Measurements from ENCODE around the gene F8. TPM values are rescaled to one million over a fixed set of nuclear protein-coding genes. Genes with fewer than 3 reads are reported as not detected.
A peak's percentile ranks its signal among the peaks of the same experiment; 100 is the strongest.

F8 gene
- total RNA-seq, result 1 to 10 TPM; 1.4 to 4.6 (median 2.8) TPM
- 3.8 TPM for total RNA-seq (2013)

GRCh38 chrX:155022585-155022984 lies at the start of gene F8:
Gene F8 (minus strand): TSS chrX:155022723. CDS start chrX:155022552, 171 bp downstream.
- Mint-ChIP-seq H3K9me3 (no peaks in the 10 kb centered on the region), H3K4me3 (no peak within 1 kb of the TSS), H3K36me3 (no peaks in the 10 kb centered on the region), H3K27me3 (ENCODE audit: low read depth in 2 of 2) (peaks cover 0 to 14% of the 10 kb centered on the region in 2 donors), H3K4me1 (no peaks in the 10 kb centered on the region), H3K27ac (no peak within 1 kb of the TSS)
- ATAC-seq, result no peak
- Histone ChIP-seq H3K4me3 (ENCODE audit: low read length) (no peak within 1 kb of the TSS), H3K4me1 (ENCODE audit: control insufficient read depth, insufficient read depth, low read length) (no peaks in the 10 kb centered on the region), H3K27me3 (ENCODE audit: control insufficient read depth, insufficient read depth, low read length) (no peaks in the 10 kb centered on the region), H3K36me3 (ENCODE audit: control insufficient read depth, insufficient read depth, low read length) (no peaks in the 10 kb centered on the region), H3K27ac (ENCODE audit: low read length) (no peak within 1 kb of the TSS), H3K9me3 (ENCODE audit: control insufficient read depth, insufficient read depth, low read length) (no peaks in the 10 kb centered on the region)
- no peak for DNase-seq
- 0% methylated on average over 1 of the region's 1 CpG for WGBS (ENCODE audit: insufficient coverage)
- intact Hi-C loops (cut with micrococcal nuclease), result no loop called here
- no peak for TF ChIP-seq CTCF (IDR thresholded peaks at IDR 0.05)

- H3K4me3 ChIP-seq (ENCODE audit: low read length), result peak overlapping the region; percentile 80
- H3K4me1 ChIP-seq (ENCODE audit: control insufficient read depth, insufficient read depth, low read length), result peaks cover 21% of the 10 kb centered on the region
- Mint-ChIP-seq H3K36me3 (no peaks in the 10 kb centered on the region), H3K4me1 (peaks cover 12 to 37% of the 10 kb centered on the region in 2 donors), H3K9me3 (no peaks in the 10 kb centered on the region), H3K27me3 (ENCODE audit: low read depth in 2 of 2) (no peaks in the 10 kb centered on the region), H3K4me3 (peak overlapping the region; percentile 85), H3K27ac (peak overlapping the region; percentile 83 to 89)
- no peak for TF ChIP-seq CTCF (IDR thresholded peaks at IDR 0.05)
- under 1% methylated on average over 20 of the region's 25 CpGs for WGBS (ENCODE audit: insufficient coverage)
- H3K27me3 ChIP-seq (ENCODE audit: control insufficient read depth, insufficient read depth, low read length), result no peaks in the 10 kb centered on the region
- DNase-seq, result peak in 1 of 2 donors; percentile 38
- H3K27ac ChIP-seq (ENCODE audit: low read length), result peak overlapping the region; percentile 89
- peak in 1 of 3 donors; percentile 16 for ATAC-seq
- intact Hi-C loops (cut with micrococcal nuclease), result loop anchor here (2.0 kb wide), 1 partner anchor 45 kb away; the partner anchor contains the start of gene FUNDC2
- no peaks in the 10 kb centered on the region for H3K9me3 ChIP-seq (ENCODE audit: control insufficient read depth, insufficient read depth, low read length)
- H3K36me3 ChIP-seq (ENCODE audit: control insufficient read depth, insufficient read depth, low read length), result peaks cover 11% of the 10 kb centered on the region
Measured at GRCh38 chrX:155071694-155072280, 49.3 kb upstream of the F8 start.

GRCh38 chrX:155070975-155071693 lies 48.6 kb upstream of the F8 start, which contains the start of the genes BRCC3, CMC4 and MTCP1:
Gene BRCC3 (plus strand): TSS chrX:155071508. CDS start chrX:155071528, 20 bp downstream.
Gene CMC4 (minus strand): TSS chrX:155071136. CDS start chrX:155064023, 7,113 bp downstream.
Gene MTCP1 (minus strand): TSS chrX:155071136. CDS start chrX:155066010, 5,126 bp downstream.
- TF ChIP-seq CTCF (IDR thresholded peaks at IDR 0.05), result no peak
- H3K27me3 ChIP-seq (ENCODE audit: control insufficient read depth, insufficient read depth, low read length), result no peaks in the 10 kb centered on the region
- WGBS (ENCODE audit: insufficient coverage), result under 1% methylated on average over 65 of the region's 81 CpGs
- peaks cover 21% of the 10 kb centered on the region for H3K4me1 ChIP-seq (ENCODE audit: control insufficient read depth, insufficient read depth, low read length)
- Mint-ChIP-seq H3K4me3 (peak within 1 kb of the TSS; percentile 85), H3K27me3 (ENCODE audit: low read depth in 2 of 2) (no peaks in the 10 kb centered on the region), H3K36me3 (no peaks in the 10 kb centered on the region), H3K27ac (peak within 1 kb of the TSS; percentile 83 to 89), H3K9me3 (no peaks in the 10 kb centered on the region), H3K4me1 (peaks cover 12 to 37% of the 10 kb centered on the region in 2 donors)
- peak within 1 kb of the TSS; percentile 98 for H3K27ac ChIP-seq (ENCODE audit: low read length)
- H3K9me3 ChIP-seq (ENCODE audit: control insufficient read depth, insufficient read depth, low read length), result no peaks in the 10 kb centered on the region
- intact Hi-C loops (cut with micrococcal nuclease), result loop anchor here (2.0 kb wide), 1 partner anchor 44 kb away; the partner anchor contains the start of gene FUNDC2
- H3K4me3 ChIP-seq (ENCODE audit: low read length), result peak within 1 kb of the TSS; percentile 93
- peaks cover 11% of the 10 kb centered on the region for H3K36me3 ChIP-seq (ENCODE audit: control insufficient read depth, insufficient read depth, low read length)
- ATAC-seq (peak; percentile 81 to 92 (median 81)), DNase-seq (peak; percentile 72 to 84)
